Measurements from ENCODE around the gene PELI1. TPM values are rescaled to one million over a fixed set of nuclear protein-coding genes. Genes with fewer than 3 reads are reported as not detected.
A peak's percentile ranks its signal among the peaks of the same experiment; 100 is the strongest.

The PELI1 gene
- total and polyA plus RNA-seq, 2 of the 8 experiments (the other 6 are each of a cell fraction or from before 2014, with no cell fraction given) = 21.8 to 57.1 TPM

DNA sequence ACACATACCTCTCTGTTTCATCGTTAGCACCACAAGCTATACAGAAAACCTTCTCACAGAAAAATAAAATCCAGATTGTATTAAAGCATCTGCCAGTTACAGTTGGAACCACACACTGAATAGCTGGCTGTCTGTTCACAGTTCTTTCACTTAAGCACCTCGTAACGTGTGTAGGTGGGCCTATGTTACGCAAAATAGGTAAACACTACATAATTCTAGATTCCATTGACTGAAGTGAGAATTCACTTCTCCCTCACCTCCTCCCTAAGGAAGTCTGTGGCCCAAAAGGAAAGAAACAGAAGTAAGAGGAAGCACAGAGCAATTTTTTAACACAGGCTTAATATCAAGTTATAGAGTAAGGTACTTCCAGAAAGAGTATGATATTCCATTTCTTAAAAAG lies 24.9 kb downstream of the PELI1 start:
- CTCF ChIA-PET (ENCODE audit: partially characterized antibody) = interaction anchor here (1.0 to 1.2 kb wide), 3 partner anchors 10 to 74 kb away, joined by 3 to 5 read pairs (median 4); no protein-coding TSS in a partner anchor
- Histone ChIP-seq H4K20me1 (replicated peaks in 1 of 2; ENCODE audit: control insufficient read depth in 1 of 2, insufficient read depth in 2 of 2, low read length in 2 of 2) (peaks cover 7 to 11% of the 10 kb centered on the region in 2 experiments), H2AFZ (ENCODE audit: low read length) (no peak overlapping the region), H2BK15ac (ENCODE audit: low read length) (no peak overlapping the region), H3K4me2 (ENCODE audit: insufficient read depth in 1 of 2, low read depth in 2 of 2, low read length in 2 of 2) (no peak overlapping the region), H3K4ac (replicated peaks; ENCODE audit: insufficient read length, low read depth, low read length) (no peak overlapping the region), H3K9ac (replicated peaks in 1 of 4; ENCODE audit: extremely low read depth in 1 of 4, low read depth in 3 of 4, low read length in 3 of 4) (no peak overlapping the region), H3K4me1 (replicated peaks in 1 of 4; ENCODE audit: control insufficient read depth in 3 of 4, insufficient read depth in 4 of 4, low read length in 3 of 4) (peaks cover 0 to 9% (median 3%) of the 10 kb centered on the region in 4 experiments; a peak in 4 of 7 replicates), H3K27ac (ENCODE audit: low read depth, low read length) (peak overlapping the region; percentile 20; the same call in 1 of the 2 replicates), H3K27me3 (replicated peaks in 1 of 4; ENCODE audit: control insufficient read depth in 3 of 4, extremely low read depth in 1 of 4, insufficient read depth in 3 of 4, low read length in 3 of 4) (no peaks in the 10 kb centered on the region), H3K79me1 (ENCODE audit: low read depth, low read length) (peaks cover 3% of the 10 kb centered on the region; the same call in 1 of the 2 replicates), H3K23me2 (ENCODE audit: low read depth, low read length) (no peaks in the 10 kb centered on the region), H4K5ac (ENCODE audit: insufficient read length, low read depth, low read length) (no peak overlapping the region), H2BK120ac (replicated peaks; ENCODE audit: low read depth, low read length) (no peak overlapping the region), H3K56ac (replicated peaks; ENCODE audit: insufficient read length, low read depth, low read length) (no peak overlapping the region), H4K91ac (replicated peaks; ENCODE audit: insufficient read length, low read length) (no peak overlapping the region), H2BK20ac (ENCODE audit: low read length) (no peak overlapping the region), H3K18ac (ENCODE audit: extremely low read depth, low read length) (no peak overlapping the region), H4K8ac (ENCODE audit: extremely low read depth, insufficient read depth, low read length) (no peak overlapping the region), H3K14ac (ENCODE audit: insufficient read length) (no peak overlapping the region), H3K9me3 (ENCODE audit: insufficient read depth in 2 of 2, low read depth in 1 of 2, low read length in 1 of 2) (no peaks in the 10 kb centered on the region), H3K79me2 (ENCODE audit: control insufficient read depth in 1 of 2, insufficient read depth in 2 of 2, low read length in 2 of 2) (peaks cover 0 to 96% of the 10 kb centered on the region in 2 experiments; a peak in 3 of 4 replicates), H2BK12ac (ENCODE audit: low read depth, low read length) (no peak overlapping the region), H3K36me3 (ENCODE audit: control insufficient read depth in 2 of 4, insufficient read depth in 4 of 4, low read length in 3 of 4) (peaks cover 0 to 3% (median 0%) of the 10 kb centered on the region in 4 experiments; a peak in 1 of 8 replicates), H3K4me3 (ENCODE audit: extremely low read depth in 1 of 4, insufficient read depth in 2 of 4, low read depth in 3 of 4, low read length in 4 of 4) (no peak overlapping the region), H2AK5ac (ENCODE audit: low read depth, low read length) (no peak overlapping the region), H3K23ac (ENCODE audit: insufficient read length) (no peak overlapping the region), H2BK5ac (ENCODE audit: low read depth, low read length) (no peak overlapping the region)
- DNase-seq (ENCODE audit: low read depth in 1 of 2, low spot score in 2 of 2) (no peak), FAIRE-seq (peak; percentile 13)
- POLR2A ChIA-PET (ENCODE audit: partially characterized antibody) = interaction anchor here (0.9 kb wide), 1 partner anchor 11 kb away, joined by 4 read pairs; no protein-coding TSS in a partner anchor
- WGBS, 2 experiments (ENCODE audit: extremely low coverage in 1 of 2, insufficient coverage in 1 of 2, insufficient read length in 1 of 2, insufficient replicate concordance in 2 of 2, low coverage in 1 of 2, low lambda C conversion rate in 2 of 2, missing lambda C conversion rate in 1 of 2) = 73% methylated on average over 4 of the region's 4 CpGs; no CpG with 5 or more reads in 1 of the 2 experiments
- TF ChIP-seq, protein P1, sequence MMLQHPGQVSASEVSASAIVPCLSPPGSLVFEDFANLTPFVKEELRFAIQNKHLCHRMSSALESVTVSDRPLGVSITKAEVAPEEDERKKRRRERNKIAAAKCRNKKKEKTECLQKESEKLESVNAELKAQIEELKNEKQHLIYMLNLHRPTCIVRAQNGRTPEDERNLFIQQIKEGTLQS (IDR thresholded peaks at IDR 0.05; ENCODE audit: insufficient read depth, low read depth, low read length) = no peak
- TF ChIP-seq ZNF274 (IDR thresholded peaks at IDR 0.05; ENCODE audit: borderline replicate concordance, extremely low read depth, low read length) = no peak
- no peak for TF ChIP-seq BRCA1 (IDR thresholded peaks at IDR 0.05; ENCODE audit: low read depth, low read length)
- TF ChIP-seq, protein P2, sequence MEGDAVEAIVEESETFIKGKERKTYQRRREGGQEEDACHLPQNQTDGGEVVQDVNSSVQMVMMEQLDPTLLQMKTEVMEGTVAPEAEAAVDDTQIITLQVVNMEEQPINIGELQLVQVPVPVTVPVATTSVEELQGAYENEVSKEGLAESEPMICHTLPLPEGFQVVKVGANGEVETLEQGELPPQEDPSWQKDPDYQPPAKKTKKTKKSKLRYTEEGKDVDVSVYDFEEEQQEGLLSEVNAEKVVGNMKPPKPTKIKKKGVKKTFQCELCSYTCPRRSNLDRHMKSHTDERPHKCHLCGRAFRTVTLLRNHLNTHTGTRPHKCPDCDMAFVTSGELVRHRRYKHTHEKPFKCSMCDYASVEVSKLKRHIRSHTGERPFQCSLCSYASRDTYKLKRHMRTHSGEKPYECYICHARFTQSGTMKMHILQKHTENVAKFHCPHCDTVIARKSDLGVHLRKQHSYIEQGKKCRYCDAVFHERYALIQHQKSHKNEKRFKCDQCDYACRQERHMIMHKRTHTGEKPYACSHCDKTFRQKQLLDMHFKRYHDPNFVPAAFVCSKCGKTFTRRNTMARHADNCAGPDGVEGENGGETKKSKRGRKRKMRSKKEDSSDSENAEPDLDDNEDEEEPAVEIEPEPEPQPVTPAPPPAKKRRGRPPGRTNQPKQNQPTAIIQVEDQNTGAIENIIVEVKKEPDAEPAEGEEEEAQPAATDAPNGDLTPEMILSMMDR (IDR thresholded peaks at IDR 0.05; ENCODE audit: control extremely low read depth in 1 of 3, insufficient read depth in 1 of 3, low read depth in 1 of 3, low read length in 3 of 3) = no peak
- no peak for TF ChIP-seq TCF12 (IDR thresholded peaks at IDR 0.05; ENCODE audit: low read depth, low read length)
- TF ChIP-seq PHF8 (conservative IDR thresholded peaks at IDR 0.05; ENCODE audit: low read depth, low read length) = no peak
- TF ChIP-seq RNF2 (IDR thresholded peaks at IDR 0.05; ENCODE audit: borderline replicate concordance, low read depth, low read length, missing control alignments, poor library complexity, severe bottlenecking) = no peak
- no peak for TF ChIP-seq CBX5 (IDR thresholded peaks at IDR 0.05; ENCODE audit: low read depth, low read length)
- TF ChIP-seq NANOG (IDR thresholded peaks at IDR 0.05; ENCODE audit: insufficient read depth, low read depth, low read length, poor library complexity, severe bottlenecking) = no peak
- TF ChIP-seq NRF1 (IDR thresholded peaks at IDR 0.05; ENCODE audit: low read depth, low read length) = no peak
